ENCODE measurements around the gene GFRA4.

The GFRA4 gene

DNA sequence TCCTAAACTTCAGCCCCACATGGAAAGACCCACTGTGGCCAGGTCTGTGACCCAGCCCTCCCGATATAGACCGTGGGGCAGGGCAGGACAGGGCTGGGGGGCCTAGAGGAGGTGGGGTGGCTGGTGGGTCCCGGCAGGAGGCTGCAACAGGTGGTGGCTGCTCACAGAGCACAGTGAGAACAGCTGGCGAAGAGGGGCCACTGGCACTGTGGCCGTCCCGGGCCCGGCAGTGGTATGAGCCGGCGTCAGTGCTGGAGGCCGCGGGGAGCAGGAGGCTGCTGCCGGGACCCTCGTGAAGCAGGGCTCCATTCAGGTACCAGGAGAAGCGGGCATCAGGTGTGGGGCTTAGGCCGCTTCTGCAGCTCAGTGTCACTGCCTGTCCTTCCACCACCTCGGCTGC, 35.8 kb upstream of the GFRA4 start:
- H3K23ac ChIP-seq (ENCODE audit: low read length), result no peak overlapping the region
- no peak overlapping the region for H3K14ac ChIP-seq (ENCODE audit: low read length)
- no peak overlapping the region for H4K8ac ChIP-seq (ENCODE audit: low read depth, low read length)
- no peak overlapping the region for H2BK12ac ChIP-seq (ENCODE audit: low read length)
- H3K4me3 ChIP-seq (ENCODE audit: low read depth, low read length), result no peak overlapping the region
- H2AK5ac ChIP-seq (ENCODE audit: low read length), result no peak overlapping the region
- no peak overlapping the region for H3K4me2 ChIP-seq (ENCODE audit: low read length)
- peaks cover 10 to 14% of the 10 kb centered on the region in 2 experiments for H3K4me1 ChIP-seq (ENCODE audit: control insufficient read depth in 1 of 2, insufficient read depth in 2 of 2, low read length in 2 of 2)
- H3K27ac ChIP-seq (ENCODE audit: low read depth, low read length), result no peak overlapping the region
- H3K9me3 ChIP-seq (ENCODE audit: insufficient read depth, low read depth, low read length), result peaks cover 4% of the 10 kb centered on the region
- no peaks in the 10 kb centered on the region for H3K79me1 ChIP-seq (ENCODE audit: low read length)
- DNase-seq, result no peak
- no peak overlapping the region for H2BK120ac ChIP-seq (ENCODE audit: insufficient read depth, low read length, poor library complexity)
- no peak overlapping the region for H3K9ac ChIP-seq (ENCODE audit: low read length)
- H4K91ac ChIP-seq (ENCODE audit: low read depth, low read length), result no peak overlapping the region
- no peaks in the 10 kb centered on the region for H3K36me3 ChIP-seq (ENCODE audit: control insufficient read depth in 1 of 2, insufficient read depth in 2 of 2, low read length in 2 of 2)
- no peaks in the 10 kb centered on the region for H3K27me3 ChIP-seq (ENCODE audit: insufficient read depth, low read length)
- H3K4ac ChIP-seq (ENCODE audit: low read depth, low read length), result no peak overlapping the region
- H4K12ac ChIP-seq (ENCODE audit: low read depth, low read length), result no peak overlapping the region
- no peaks in the 10 kb centered on the region for H3K79me2 ChIP-seq (ENCODE audit: control insufficient read depth, insufficient read depth, low read length, poor library complexity)
- WGBS (ENCODE audit: extremely low coverage, insufficient coverage, insufficient read length), result no CpG with 5 or more reads among the region's 16 CpGs
- no peak overlapping the region for H2AFZ ChIP-seq (ENCODE audit: insufficient read depth, low read length, poor library complexity)
- no peak overlapping the region for H2BK5ac ChIP-seq (ENCODE audit: low read depth, low read length, poor library complexity)
- no peak overlapping the region for H3K18ac ChIP-seq (ENCODE audit: low read length)

DNA sequence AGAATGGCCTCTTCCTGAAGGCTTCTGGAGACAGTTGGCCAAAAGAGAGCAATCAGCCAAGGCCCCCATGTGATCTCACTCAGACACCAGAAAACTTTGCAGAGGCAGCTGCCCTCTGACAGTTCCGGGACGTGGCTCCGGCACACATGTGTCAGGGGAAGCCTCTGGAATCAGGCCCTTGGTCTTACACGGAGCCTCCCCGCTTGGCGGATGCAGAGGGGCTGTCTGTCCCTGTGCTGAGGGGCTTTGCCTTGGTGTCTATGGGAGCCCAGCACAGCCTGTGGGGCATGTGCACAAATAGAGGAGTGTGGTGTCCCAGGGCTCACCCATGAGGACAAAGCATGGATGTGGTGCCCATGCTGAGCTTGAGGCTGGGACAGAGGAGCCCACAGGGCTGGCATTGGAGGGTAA, 35.4 kb upstream of the GFRA4 start:
- Histone ChIP-seq H3K9ac (ENCODE audit: low read length) (no peak overlapping the region), H3K27ac (ENCODE audit: low read depth, low read length) (no peak overlapping the region), H4K91ac (ENCODE audit: low read depth, low read length) (no peak overlapping the region), H4K12ac (ENCODE audit: low read depth, low read length) (no peak overlapping the region), H3K79me1 (ENCODE audit: low read length) (no peaks in the 10 kb centered on the region), H4K8ac (ENCODE audit: low read depth, low read length) (no peak overlapping the region), H3K23ac (ENCODE audit: low read length) (no peak overlapping the region), H3K18ac (ENCODE audit: low read length) (no peak overlapping the region), H3K27me3 (ENCODE audit: insufficient read depth, low read length) (no peaks in the 10 kb centered on the region), H2BK5ac (ENCODE audit: low read depth, low read length, poor library complexity) (no peak overlapping the region), H3K36me3 (ENCODE audit: control insufficient read depth in 1 of 2, insufficient read depth in 2 of 2, low read length in 2 of 2) (no peaks in the 10 kb centered on the region), H3K14ac (ENCODE audit: low read length) (no peak overlapping the region), H3K79me2 (ENCODE audit: control insufficient read depth, insufficient read depth, low read length, poor library complexity) (no peaks in the 10 kb centered on the region), H3K4me1 (ENCODE audit: control insufficient read depth in 1 of 2, insufficient read depth in 2 of 2, low read length in 2 of 2) (peaks cover 10 to 14% of the 10 kb centered on the region in 2 experiments), H2BK120ac (ENCODE audit: insufficient read depth, low read length, poor library complexity) (no peak overlapping the region), H2AK5ac (ENCODE audit: low read length) (no peak overlapping the region), H3K9me3 (ENCODE audit: insufficient read depth, low read depth, low read length) (peaks cover 4% of the 10 kb centered on the region), H2BK12ac (ENCODE audit: low read length) (no peak overlapping the region), H3K4me3 (ENCODE audit: low read depth, low read length) (no peak overlapping the region), H3K4me2 (ENCODE audit: low read length) (no peak overlapping the region), H2AFZ (ENCODE audit: insufficient read depth, low read length, poor library complexity) (no peak overlapping the region), H3K4ac (ENCODE audit: low read depth, low read length) (no peak overlapping the region)
- no peak for DNase-seq
- WGBS (ENCODE audit: extremely low coverage, insufficient coverage, insufficient read length), result no CpG with 5 or more reads among the region's 6 CpGs

DNA sequence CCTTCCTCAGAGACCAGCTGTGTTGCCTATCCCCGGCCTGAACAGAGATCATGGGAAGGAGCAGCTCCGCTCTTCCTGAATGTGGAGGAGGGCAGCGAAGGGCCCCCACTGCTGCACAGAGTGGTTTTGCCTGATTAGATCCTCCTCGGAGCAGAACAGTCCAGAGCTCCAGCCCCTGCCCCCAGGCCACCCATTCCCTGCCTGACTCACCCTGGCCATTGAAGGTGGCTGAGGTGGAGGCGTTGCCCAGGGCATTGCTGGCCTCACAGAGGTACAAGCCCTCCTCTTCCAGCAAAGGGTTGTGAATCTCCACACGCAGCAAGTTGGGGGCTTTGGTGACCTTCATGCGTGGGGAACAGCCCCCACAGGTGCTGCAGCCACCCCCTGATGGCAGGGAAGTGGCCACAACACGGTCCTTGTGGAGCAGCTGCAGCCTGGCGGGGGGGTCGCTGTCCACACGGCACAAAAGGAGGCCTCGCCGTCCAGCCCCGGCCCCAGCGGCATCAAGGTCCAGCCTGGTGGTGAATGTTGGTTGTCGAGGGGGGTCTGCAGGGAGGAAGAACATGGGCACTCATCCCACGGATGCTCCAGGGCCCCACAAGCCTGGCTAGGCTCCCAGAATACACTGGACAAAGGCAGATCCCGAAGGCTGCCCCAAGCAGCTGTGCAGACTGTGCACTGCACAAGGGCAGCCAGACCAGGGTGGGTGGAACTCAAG, 34.5 kb upstream of the GFRA4 start:
- Histone ChIP-seq H3K36me3 (ENCODE audit: control insufficient read depth in 1 of 2, insufficient read depth in 2 of 2, low read length in 2 of 2) (no peaks in the 10 kb centered on the region), H3K4me3 (ENCODE audit: low read depth, low read length) (no peak overlapping the region), H4K12ac (ENCODE audit: low read depth, low read length) (no peak overlapping the region), H3K79me1 (ENCODE audit: low read length) (no peaks in the 10 kb centered on the region), H3K9me3 (ENCODE audit: insufficient read depth, low read depth, low read length) (no peaks in the 10 kb centered on the region), H3K9ac (ENCODE audit: low read length) (no peak overlapping the region), H3K4me2 (ENCODE audit: low read length) (no peak overlapping the region), H2BK5ac (ENCODE audit: low read depth, low read length, poor library complexity) (no peak overlapping the region), H3K14ac (ENCODE audit: low read length) (no peak overlapping the region), H3K23ac (ENCODE audit: low read length) (no peak overlapping the region), H2BK12ac (ENCODE audit: low read length) (no peak overlapping the region), H4K91ac (ENCODE audit: low read depth, low read length) (no peak overlapping the region), H3K27me3 (ENCODE audit: insufficient read depth, low read length) (no peaks in the 10 kb centered on the region), H2AFZ (ENCODE audit: insufficient read depth, low read length, poor library complexity) (no peak overlapping the region), H4K8ac (ENCODE audit: low read depth, low read length) (no peak overlapping the region), H3K18ac (ENCODE audit: low read length) (no peak overlapping the region), H3K4ac (ENCODE audit: low read depth, low read length) (no peak overlapping the region), H2AK5ac (ENCODE audit: low read length) (no peak overlapping the region), H3K27ac (ENCODE audit: low read depth, low read length) (no peak overlapping the region), H3K79me2 (ENCODE audit: control insufficient read depth, insufficient read depth, low read length, poor library complexity) (no peaks in the 10 kb centered on the region), H2BK120ac (ENCODE audit: insufficient read depth, low read length, poor library complexity) (no peak overlapping the region), H3K4me1 (ENCODE audit: control insufficient read depth in 1 of 2, insufficient read depth in 2 of 2, low read length in 2 of 2) (peaks cover 10 to 14% of the 10 kb centered on the region in 2 experiments)
- peak; percentile 67 to 77 for DNase-seq
- no CpG with 5 or more reads among the region's 18 CpGs for WGBS (ENCODE audit: extremely low coverage, insufficient coverage, insufficient read length)

- Histone ChIP-seq H3K79me2 (ENCODE audit: control insufficient read depth, insufficient read depth, low read length, poor library complexity) (no peaks in the 10 kb centered on the region), H2AFZ (ENCODE audit: insufficient read depth, low read length, poor library complexity) (no peak overlapping the region), H3K36me3 (ENCODE audit: control insufficient read depth in 1 of 2, insufficient read depth in 2 of 2, low read length in 2 of 2) (no peaks in the 10 kb centered on the region), H2AK5ac (ENCODE audit: low read length) (no peak overlapping the region), H3K14ac (ENCODE audit: low read length) (no peak overlapping the region), H3K18ac (ENCODE audit: low read length) (no peak overlapping the region), H4K8ac (ENCODE audit: low read depth, low read length) (no peak overlapping the region), H3K27ac (ENCODE audit: low read depth, low read length) (no peak overlapping the region), H3K4me1 (ENCODE audit: control insufficient read depth in 1 of 2, insufficient read depth in 2 of 2, low read length in 2 of 2) (peaks cover 10 to 14% of the 10 kb centered on the region in 2 experiments), H3K27me3 (ENCODE audit: insufficient read depth, low read length) (no peaks in the 10 kb centered on the region), H3K4me3 (ENCODE audit: low read depth, low read length) (no peak overlapping the region), H4K91ac (ENCODE audit: low read depth, low read length) (no peak overlapping the region), H3K9ac (ENCODE audit: low read length) (no peak overlapping the region), H2BK5ac (ENCODE audit: low read depth, low read length, poor library complexity) (no peak overlapping the region), H4K12ac (ENCODE audit: low read depth, low read length) (no peak overlapping the region), H3K4me2 (ENCODE audit: low read length) (no peak overlapping the region), H3K4ac (ENCODE audit: low read depth, low read length) (no peak overlapping the region), H3K79me1 (ENCODE audit: low read length) (no peaks in the 10 kb centered on the region), H3K9me3 (ENCODE audit: insufficient read depth, low read depth, low read length) (no peaks in the 10 kb centered on the region), H2BK12ac (ENCODE audit: low read length) (no peak overlapping the region), H3K23ac (ENCODE audit: low read length) (no peak overlapping the region), H2BK120ac (ENCODE audit: insufficient read depth, low read length, poor library complexity) (no peak overlapping the region)
- no peak for DNase-seq
- no CpG with 5 or more reads among the region's 15 CpGs for WGBS (ENCODE audit: extremely low coverage, insufficient coverage, insufficient read length)
Observed at GRCh38 chr20:3696745-3697587, 33.8 kb upstream of the GFRA4 start.
